GM21529 (cell line): ENCODE data around the gene PHF19.

Experiments
- ATAC-seq: cut with Tn5 transposase; IDR thresholded peaks from one replicate; pipeline ENCODE4 v1.9.1; 2021; ENCODE audit not compliant: unreplicated experiment

PHF19 gene

GRCh38 chr9:120892748-120893610 lies 16.0 kb upstream of the PHF19 start:
- peak; percentile 71 for ATAC-seq

- ATAC-seq: peak; percentile 29
Observed at GRCh38 chr9:120891884-120892747, 15.1 kb upstream of the PHF19 start.

- no peak for ATAC-seq
Observed at GRCh38 chr9:120891245-120891883, 14.4 kb upstream of the PHF19 start.

GRCh38 chr9:120890320-120891244 lies 13.6 kb upstream of the PHF19 start:
- no peak for ATAC-seq

GRCh38 chr9:120889606-120890271 lies 12.8 kb upstream of the PHF19 start:
- ATAC-seq: no peak

DNA sequence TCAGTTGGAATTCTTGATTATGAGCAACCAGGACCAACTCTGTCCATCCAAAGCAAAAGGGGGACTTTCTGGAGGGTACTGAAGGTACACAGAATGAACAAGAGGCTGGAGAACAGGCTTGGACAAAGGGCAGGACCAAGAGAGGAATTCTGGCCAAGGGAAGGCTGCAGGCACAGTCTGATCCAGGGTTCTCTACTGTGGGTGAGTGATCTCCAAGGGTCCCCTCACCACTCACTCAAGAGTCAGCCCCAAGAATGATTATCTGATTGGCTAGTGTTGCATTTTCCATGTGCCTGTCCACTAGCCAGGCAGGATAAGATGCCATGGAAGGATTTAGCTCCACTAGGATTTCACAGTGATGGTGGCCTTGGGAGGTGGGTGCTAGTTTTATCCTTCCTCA lies 11.6 kb upstream of the PHF19 start:
- no peak for ATAC-seq

DNA sequence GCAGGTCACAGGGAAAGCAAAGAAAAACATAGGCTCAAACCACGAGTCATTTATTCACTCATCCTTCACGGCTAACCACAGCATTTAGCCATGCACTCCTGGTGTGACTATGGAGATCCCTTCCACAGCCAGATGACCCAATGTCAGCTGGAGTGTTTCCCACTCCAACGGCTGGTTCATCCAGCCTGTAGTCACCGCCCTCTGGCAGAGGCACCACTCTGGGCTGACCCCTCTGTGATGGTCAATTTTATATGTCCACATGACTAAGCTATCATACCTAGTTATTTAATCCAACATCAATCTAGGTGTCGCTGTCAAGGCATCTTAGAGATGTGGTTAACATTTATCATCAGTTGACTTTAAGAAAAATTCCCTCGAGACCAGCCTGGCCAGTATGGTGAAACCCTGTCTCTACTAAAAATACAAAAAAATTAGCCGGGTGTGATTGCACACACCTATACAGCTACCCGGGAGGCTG lies 9.5 kb upstream of the PHF19 start:
- no peak for ATAC-seq

GRCh38 chr9:120885958-120886357 lies 9.0 kb upstream of the PHF19 start:
- ATAC-seq: no peak

DNA sequence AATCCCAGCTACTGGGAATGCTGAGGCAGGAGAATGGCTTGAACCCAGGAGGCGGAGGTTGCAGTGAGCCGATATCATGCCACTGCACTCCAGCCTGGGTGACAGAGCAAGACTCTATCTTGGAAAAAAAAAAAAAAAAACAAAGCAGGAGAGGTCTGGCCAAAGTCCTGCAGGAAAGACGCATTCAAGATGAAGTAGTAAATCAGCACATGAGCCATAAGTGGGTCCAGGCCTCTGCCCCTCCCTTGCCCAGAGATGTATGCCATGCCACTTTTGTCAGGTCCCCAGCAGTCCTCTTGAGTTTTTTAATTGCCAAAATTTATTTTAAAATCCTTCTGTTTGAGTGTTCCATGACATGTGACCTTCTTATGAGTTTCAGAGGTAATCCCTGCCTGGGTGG lies 8.5 kb upstream of the PHF19 start:
- ATAC-seq: no peak

- ATAC-seq: no peak
Observed at GRCh38 chr9:120883608-120883996, 6.6 kb upstream of the PHF19 start.

- no peak for ATAC-seq
Observed at GRCh38 chr9:120882935-120883607, 6.1 kb upstream of the PHF19 start.

DNA sequence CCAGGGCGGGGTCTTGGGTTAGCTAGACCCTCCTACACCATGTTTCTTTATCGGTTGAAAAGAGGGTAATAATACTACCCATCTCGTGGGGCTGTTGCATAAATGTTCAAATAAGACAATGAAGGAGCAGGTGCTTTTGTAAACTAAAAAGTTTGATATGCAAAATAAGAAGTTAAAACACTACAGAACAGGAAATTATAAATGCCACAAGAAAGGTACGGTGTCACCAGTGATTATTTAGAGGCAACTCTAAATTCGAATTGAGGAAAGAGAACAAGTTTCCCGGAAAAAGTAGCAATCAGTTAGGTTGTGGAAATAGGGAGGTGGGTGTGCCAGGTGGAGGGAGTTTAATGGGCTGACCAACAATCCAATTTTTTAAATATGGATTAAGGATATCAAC lies 2.5 kb upstream of the PHF19 start:
- ATAC-seq: no peak

DNA sequence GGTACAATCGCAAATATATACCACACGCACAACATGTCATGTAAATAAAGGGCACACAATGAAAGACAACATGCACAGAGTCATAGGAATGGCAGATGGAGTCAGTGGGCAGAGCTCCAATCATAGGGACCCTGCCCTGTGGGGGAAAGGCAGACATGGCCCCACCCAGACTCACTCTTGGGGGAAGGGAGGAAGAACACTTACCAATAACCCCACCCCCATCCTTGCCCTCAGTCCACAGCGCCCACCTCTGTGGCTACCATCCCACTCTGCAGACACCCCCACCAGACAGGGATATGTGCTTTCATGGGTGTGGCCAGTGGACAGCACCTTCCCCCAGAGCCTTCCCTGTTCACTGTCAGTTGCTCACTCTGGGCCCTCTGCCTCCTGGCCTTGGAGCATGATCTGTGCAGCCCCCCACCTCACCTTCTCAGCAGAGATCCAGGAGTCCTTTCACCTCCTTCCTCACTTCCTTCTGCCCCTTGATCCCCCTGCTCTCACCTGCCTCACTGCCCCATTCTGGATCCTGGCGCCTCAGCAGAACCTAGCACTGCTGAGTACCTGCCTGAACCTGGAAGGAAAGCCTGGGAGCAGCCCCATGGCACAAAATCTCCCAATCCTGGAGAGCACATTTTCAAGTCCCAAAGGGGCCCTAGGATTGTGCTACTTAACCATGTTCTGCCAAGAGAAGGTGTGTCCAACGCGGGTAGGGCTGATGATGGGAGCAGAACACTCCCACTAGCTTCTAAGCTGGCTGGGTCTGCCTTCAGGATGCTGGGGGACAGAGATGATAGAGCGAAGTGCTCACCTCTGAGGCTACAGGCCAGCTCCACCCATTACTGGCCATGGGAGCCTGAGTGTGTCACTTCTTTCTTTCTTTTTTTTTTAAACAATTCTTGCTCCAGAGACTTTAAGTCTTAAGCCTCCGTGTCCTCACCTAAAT lies 1.5 kb upstream of the PHF19 start:
- ATAC-seq: no peak

- ATAC-seq: peak; percentile 32
Observed at GRCh38 chr9:120877276-120878034, 467 bp upstream of the PHF19 start.

- ATAC-seq: peak; percentile 62
Observed at GRCh38 chr9:120875954-120876841, 790 bp downstream of the PHF19 start.

DNA sequence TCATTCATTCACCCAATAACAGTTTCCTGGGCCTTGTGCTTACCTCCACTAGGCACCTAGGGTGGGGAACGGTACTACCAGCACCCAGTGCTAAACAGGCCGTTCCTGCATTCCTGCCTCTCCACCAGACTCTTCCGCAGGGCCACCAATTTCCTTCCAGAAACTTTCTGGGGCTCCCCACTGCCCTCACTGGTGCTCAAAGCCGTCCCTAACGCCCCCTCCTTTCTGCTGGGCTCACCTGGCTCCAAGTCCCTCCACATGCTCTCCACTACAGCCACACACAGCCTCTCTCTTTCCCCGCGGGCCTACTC lies 1.4 kb downstream of the PHF19 start:
- no peak for ATAC-seq

DNA sequence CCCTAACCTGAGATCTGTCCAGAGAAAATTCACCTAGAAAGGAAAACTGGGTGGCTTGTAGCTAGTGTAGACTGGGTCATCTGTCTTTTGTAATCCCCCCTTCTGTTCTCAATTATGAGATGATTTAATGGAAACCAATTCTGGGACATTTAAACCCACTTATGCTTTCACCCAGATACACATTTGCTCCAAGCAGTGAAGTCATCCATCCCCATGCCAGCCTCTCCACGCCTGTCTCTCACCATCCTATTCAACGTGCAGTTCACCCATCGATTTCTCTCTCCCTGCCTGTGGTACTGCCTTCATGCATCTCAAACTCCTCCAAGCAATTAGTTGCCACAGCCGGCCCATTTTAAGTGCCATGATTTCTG lies 1.8 kb downstream of the PHF19 start:
- ATAC-seq: no peak
